Measurements from ENCODE around the gene PDE5A.
"Not testable (repeated sequence)": the region's sequence is repeated elsewhere in the genome, so short reads cannot be mapped to it uniquely, and the experiment has no call there.

PDE5A gene

DNA sequence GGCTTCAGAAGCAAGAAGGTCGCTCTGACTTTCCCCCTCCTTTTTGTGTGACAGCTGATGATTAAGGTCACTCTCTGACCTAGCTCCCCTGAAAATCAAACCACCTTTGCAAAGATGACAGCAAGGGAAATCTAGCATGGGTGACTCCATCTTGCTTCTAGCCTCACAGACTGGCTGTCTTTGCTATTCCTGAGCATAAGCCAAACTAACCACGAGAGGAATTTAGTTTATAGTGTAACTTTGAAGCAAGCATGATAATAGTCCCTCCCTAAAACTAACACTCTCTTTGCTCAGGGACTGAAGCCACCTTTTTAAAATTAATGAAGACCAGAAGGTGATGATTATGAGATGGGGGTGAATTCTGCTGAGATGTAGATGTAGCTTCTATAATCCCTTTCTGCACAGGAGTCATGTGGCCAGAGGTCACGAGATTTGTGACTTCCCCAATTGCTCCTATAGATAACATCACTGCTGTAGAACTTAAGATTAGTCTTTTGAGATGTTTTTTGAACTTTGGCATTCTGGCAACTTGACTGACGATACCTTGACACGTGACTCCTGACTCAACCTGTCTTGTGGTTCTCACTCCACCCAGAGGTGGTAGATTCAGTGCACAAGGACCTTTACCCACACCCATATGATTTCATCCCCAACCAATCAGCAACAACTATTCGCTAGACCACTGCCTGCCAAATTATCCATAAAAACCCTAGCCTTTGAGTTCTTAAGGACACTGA, 14.9 kb upstream of the PDE5A start:
- no peak for DNase-seq

DNA sequence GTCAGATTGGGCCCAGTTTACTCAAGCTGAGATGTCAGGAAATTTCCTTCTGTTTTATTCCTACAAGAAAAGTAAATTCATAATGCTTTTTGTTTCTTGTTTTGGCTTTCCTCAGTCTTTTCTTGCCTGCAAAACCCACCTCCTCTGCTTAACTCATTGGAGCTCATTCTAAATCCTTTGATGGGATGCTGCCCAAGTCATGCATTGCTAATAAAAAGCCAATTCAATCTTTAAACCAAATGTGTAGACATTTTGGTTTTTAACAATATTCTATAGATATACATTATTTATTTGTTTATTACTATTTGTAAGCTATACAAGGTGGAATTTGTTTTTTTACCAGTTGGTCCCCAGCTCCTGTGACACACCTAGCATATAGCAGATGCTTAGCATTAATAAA, 13.2 kb upstream of the PDE5A start:
- no peak for DNase-seq

DNA sequence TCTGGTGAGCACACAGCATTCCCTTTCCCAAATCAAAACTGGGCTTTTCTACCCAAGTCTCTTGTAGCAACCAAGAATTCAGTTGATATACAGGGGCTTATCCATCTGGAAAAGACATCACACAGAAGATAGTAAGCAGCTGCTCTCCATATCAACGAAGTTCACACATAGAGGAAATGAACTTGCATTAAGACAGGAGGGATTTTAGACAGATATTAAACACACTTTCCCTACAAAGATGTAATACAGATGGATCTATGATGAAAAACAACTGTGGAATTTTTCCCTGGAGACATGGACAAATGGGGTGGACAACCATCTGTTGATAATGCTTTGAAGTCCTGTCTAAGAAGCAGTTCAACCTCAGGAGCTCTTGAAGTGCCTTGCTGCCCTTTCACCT, 9.8 kb upstream of the PDE5A start:
- DNase-seq, result no peak

DNA sequence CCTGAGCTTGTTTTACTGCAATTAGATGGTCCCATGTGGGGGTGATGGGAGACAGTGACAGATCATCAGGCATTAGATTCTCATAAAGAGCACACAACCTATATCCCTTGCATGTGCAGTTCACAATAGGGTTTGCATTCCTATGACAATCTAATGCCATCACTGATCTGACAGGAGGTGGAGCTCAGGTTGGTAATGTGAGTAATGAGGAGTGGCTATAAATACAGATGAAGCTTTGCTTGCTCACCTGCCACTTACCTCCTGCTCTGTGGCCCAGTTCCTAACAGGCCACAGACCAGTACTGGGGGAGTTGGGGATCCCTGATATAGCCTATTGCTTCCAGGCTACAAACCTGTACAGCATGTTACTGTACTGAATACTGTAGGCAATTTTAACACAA, 8.2 kb upstream of the PDE5A start:
- not testable (repeated sequence) for DNase-seq

DNA sequence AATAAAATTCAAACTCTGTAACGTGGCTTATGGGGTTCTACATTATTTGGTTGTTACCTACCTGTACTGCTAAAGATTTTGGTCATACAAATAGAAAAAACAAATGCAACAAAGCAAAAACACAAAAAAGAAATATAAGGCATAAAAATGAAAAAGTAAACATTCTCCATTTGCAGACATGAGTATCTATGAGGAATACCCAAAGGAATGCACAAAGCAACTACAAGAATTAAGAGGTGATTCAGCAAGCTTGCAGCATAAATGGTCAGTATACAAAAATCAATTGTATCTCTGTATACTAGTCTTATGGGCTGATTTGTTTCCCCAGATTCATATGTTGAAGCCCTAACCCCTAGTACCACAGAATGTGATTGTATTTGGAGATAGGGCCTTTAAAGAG, 3.6 kb upstream of the PDE5A start:
- DNase-seq, result no peak

DNA sequence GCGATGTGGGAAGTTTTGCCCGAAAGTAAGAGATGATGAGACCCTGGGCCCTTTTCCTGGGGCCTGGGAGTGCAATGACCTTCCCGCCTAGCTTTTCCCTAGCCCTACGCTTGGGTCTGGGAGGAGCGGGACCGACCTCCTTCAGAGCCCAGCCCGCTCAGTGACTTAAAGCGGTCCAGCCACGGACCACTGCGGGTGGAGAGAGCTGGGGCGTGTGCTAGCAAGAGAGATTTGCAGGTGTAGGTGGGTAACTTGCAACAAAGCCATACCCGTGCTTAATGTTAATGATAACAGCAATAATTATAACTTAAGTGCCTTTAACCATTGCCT, 503 bp upstream of the PDE5A start:
- no peak for DNase-seq

DNA sequence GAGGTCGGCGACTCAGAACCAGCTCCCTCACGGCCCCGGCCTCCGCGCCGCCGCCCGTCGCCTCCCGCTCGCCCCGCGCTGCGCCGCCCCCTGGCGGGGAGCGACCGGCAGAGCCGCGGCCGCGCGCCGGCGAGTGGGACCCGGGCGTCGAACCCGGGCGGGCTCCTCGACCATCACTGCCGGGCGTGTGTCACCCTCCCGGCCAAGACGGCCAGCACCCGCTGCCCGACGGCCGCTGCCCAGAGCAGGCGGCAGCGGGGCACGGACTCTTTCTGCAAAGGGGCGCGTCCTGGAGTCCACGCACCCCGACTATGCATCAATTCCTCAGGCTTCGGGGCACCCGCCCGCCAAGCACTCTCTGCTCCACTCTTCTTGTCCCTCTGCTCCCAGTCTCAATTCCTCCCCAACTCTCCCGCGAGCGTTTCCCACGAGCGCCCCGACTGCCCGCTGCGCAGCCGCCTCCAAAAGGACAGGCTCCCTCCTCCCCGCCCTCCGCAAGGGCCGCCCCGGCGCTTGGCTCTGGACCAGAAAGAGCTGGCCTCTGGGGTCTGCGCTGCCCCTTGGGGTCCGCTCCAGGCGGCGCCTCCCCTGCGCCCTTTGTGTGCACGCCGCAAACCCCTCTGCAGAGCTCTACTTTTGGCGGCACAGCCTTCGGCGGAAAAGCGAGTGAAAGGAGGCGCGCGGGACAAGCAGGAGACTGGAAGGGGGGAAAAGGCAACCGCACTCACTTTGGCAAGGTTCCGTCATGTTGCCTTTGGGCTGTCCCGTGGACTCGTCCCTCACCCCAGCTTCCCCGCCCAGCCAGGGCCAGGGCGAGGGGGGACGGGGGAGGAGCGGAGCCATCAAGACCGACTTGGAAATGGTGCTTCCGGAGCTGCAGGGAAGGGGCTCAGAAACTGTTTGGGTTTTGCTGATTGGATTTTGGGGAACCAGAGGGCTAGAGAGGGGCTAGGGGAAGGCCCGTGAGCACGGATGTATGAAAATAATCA, 1.0 kb downstream of the PDE5A start:
- no peak for DNase-seq

DNA sequence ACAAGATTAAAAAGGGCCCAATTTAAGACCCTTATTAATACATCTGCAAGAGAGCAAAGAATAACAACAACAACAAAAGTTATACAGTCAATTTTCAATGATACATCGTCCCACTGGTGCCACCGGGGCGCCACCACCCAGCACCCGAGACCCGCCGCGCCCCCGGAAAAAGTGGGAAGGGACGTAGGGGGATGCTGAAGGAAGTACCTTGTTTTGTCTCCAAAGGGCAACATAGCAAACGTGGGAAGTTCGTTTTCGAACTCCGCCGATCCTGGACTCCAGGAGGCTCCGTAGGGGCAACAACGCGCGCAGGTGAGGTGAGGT, 1.7 kb downstream of the PDE5A start:
- no peak for DNase-seq

DNA sequence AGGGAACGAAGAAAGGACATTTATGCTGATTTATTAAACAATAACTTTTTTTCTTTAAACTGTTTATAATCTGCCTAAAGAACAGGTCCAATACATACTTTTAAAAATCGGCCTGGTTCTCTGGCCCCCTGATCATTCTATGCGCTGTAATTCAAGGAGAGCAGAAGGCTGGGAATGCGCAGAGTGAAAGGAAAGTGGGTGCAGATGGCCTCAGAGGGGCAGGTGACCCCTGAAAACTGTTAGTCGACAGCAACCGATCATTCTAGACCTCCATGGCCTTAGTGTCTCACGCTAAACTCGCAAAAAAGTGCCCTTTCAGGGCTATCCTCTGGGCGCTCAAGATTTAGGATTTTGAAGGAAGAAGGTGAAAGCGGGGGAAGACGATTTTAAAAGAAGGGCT, 2.2 kb downstream of the PDE5A start:
- no peak for DNase-seq

DNA sequence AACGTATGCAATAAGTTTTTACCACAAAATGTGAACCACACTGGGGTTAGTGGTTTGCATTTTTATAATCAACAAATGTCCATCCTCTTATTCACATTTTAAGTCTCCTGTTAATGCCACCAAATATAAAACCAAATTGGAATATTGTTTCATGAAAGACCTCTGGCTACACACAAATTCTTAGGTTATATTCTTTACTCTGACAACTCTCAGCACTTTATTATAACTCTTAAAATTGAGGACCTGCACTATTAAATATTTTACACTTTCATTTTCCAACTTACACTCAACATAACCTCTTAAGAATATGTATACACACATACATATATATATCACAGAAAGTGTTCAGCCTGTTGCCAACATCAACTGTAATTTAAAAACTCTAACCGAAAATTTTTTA, 2.8 kb downstream of the PDE5A start:
- DNase-seq, result no peak

DNA sequence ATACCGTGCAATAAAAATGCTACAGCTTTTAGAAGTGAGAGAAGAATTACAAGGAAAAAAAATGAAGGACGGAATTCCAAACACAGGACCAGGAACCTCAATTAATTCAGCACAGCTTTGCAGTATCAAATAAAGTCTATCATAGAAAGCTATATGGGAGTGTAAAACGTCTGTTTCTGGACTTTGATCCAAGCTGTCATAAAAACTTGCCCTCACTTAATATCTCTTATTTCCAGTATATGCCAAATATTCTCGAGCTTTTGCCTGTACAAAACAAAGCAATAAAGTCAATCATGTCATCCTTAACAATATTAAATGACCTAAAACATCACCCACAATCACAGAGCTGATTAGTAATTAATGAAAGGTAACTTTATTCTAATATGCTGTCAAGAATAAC, 4.2 kb downstream of the PDE5A start:
- no peak for DNase-seq

DNA sequence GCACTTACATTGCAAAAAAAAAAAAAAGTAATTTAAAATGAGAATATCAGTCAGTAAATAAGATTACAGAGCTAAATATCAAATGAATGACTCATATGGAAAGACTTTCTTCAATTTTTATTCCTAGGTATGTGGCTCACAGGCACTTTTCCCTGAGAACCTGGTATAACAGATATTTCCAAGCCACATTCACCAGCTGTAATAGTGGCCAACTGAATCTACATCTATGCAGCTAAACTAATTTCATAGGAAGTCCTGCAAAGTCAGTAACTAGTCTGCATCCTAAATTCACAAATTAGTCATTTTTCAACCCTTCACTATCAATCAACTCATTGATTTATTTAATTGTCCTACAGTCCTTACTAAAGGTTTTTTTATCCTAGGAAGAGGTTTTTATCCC, 5.6 kb downstream of the PDE5A start:
- DNase-seq, result no peak

DNA sequence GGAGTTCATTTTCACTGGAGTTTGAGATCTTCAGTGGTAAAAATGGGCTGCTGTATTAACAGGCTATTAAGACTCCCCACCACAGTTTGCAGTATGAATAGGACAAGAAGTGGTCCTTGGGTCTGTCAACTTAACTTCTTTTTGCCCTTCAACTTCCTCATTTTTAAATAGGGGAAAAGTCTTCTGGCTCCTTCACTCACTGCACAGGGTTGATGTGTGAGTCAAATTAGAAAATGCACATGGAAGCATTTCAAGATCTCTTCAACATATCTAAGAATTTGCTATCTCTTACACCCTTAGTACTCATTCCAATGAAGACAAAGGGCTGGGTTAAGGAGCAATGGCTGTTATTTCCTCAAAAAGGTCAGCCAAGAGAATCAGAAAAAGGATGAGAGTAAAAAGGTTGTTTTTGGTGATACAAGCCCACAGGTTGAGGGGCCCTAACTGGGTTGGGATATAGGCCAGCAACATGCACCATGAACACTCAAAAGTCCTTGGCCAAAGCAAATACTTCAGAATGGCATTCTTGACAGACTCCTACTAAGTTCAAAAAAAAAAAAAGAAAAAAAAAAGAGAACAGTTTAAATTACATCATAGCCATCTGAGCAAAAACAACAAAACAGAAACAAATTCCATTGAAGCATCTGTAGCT, 13.4 kb downstream of the PDE5A start:
- no peak for DNase-seq

DNA sequence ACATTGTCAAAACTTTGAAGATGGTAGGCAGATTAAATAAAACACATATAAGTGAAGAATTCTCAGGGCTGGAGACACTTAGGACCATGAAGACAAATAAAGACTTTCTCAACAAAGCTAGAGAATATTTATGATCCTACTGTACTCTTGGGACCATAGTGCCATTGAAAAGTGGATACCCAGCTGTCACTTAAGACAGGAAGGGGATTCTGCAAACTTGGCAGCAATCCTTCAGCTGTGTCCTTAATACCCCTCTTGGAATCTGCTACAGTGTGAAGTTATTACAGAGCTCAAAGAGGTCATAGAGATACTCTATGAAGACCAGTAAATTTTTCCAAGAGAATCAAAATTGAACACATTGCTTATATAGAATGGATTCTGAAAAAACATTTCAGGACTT, 24.3 kb downstream of the PDE5A start:
- DNase-seq, result no peak

DNA sequence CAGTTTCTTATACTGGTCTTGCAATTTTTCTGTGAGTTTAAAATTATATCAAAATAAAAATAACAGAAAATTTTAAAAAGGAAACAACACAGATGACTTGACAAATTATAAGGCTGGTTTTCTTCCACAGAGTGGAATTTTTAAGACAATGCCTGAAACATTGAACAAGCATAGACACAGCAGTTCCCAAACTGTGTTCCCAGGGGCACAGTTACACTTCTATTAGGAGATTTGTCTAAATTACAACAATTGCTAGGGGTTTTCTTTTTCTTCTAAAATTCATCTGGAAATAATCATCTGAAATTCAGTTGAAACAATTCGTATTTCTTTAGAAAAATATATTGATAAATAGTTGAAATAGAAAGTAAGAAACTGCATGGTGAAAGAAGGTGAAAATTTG, 26.2 kb downstream of the PDE5A start:
- no peak for DNase-seq

DNA sequence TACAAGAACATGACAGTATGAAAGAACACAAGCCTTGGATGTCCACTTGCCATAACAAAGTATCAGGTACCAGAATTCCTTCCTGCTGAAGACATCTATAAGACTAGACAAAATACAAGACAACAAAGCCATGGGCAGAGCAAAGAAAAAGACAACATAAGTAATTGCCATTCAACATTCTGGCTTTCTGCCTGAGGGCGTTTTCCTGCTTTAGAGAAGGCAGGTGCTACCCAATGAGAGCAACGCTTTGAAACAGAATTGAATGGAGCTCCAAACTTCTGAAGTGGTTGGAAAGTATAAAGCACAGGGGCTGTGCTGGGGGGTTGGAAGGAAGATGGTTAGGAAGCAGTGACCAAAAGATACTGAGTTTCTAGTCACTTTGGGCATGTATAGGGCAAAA, 30.1 kb downstream of the PDE5A start:
- DNase-seq, result no peak

DNA sequence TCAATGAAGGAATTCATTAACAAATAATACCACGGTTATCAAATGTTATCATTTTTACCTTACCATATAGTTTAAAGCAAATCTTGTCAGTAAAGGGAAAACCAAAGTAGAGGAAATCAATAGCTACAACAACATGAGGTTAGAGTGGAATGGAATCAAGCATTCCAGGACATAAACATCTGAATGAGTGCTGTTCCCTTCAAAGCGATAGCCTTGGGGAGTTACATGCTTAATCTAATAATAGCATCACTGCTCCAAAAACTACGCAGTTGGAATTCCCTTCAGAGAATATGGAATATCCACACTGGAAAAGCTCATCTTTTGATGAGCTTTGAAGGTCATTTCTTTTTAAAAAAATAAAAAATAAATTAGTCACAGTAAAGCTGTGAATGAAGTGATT, 31.2 kb downstream of the PDE5A start:
- no peak for DNase-seq

DNA sequence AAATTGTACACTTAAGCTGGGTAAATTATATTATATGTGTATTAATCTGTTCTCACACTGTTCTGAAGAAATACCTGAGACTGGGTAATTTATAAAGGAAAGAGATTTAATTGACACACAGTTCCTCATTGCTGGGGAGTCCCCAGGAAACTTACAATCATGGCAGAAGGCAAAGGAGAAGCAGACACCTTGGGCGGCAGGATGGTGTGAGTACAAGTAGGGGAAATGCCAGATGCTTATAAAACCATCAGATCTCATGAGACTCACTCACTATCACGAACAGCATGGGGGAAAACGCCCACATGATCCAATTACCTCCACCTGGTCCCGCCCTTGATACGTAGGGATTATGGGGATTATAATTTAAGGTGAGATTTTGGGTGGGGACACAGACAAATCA, 34.9 kb downstream of the PDE5A start:
- no peak for DNase-seq

DNA sequence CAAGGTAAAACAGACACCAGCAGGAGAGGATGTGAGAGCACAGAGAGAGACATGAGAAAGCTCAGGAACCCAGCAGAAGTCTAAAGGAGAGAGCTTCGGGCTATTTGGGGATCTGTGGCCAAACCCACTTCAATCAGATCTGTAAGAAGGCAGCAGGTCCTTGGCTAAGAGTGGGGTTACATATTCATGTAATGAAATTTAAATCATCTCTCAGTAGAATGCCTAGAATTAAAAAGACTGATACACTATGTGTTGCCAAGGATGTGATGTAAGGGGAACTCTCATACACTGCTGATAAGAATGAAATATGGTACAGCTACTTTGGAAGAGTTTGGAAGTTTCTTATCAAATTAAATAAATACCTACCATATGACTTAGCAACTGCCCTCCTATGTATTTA, 35.8 kb downstream of the PDE5A start:
- no peak for DNase-seq

DNA sequence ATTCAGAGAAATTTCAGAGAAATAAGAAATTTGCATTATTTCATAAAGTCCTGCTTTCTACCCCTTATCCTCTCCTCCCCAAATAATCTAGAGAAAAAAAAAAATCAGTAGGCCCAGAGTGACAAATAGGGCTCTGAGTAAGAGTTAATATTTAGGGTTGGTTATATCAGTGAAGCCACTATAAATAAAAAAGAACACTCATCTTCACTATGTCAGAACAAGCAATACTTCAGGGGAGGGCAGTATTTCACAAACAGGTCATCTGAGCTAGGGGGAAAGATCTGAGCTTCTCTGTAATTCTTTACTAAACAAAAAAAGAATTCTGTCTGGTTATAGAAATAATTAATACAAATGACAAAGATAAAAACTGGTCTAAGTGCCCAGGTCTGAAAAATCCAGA, 39.4 kb downstream of the PDE5A start:
- no peak for DNase-seq

DNA sequence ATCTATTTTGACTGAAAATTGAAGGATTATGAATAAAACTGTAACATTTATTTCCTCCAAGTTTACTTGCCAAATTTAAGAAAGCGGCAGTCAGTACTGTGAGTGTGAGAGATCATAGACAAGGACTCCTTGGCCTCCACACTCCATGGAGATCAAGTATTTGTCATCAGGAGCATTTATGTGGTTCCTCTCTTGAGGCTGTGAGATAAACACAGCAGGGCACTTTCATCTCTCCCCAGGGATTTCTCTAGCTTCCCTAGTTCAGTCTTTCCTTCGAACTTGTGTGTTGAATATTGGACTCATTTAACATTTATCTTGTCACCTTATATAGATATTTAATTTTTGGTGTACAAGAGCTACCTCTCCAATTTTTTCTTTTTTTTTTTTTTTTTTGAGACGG, 40.8 kb downstream of the PDE5A start:
- no peak for DNase-seq

DNA sequence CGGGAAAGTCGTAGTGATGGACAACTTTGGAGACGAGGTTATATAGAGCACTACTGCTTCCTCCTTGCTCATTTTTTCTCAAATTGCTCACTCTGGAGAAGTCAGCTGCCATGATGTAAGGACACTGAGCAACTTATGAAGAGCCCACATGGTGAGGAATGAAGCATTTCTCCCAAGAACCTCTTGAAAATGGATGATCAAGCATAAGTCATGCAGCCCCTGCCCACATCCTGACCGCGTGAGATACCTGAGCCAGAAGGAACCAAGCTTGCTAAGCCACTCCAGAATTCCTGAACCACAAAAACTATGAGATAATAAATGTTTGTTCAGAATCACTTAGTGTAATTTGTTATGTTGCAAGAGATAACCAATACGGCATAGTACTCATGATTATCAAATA, 42.8 kb downstream of the PDE5A start:
- DNase-seq, result no peak

DNA sequence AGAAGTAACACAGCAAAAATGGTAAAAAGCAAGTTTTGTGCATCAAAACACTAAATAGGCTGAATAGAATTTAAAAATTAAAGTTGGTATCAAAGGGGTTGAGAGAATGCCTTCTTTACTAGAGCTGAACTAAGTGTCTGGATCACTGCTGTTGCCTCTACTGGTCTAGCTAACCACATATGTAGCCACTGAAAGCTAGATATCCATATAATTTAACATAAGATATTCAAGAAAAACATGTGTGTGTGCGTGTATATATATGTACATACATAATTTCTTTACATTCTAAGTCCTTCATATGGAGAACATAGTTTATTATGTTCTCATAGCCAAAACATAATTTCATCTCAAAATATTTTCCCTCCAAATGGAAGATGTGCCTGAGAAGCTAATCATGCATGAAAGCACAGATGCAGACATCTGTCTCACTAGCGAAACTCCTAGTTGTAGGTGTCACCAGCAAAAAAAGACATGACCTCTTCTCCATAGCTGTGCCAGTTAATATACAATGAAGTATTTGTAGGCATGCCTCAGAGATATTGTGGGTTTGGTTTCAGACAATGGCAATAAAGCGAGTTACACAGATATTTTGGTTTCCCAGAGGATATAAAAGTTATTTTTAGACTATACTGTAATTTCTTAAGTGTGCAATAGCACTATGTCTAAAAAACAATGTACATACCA, 47.3 kb downstream of the PDE5A start:
- DNase-seq, result no peak

DNA sequence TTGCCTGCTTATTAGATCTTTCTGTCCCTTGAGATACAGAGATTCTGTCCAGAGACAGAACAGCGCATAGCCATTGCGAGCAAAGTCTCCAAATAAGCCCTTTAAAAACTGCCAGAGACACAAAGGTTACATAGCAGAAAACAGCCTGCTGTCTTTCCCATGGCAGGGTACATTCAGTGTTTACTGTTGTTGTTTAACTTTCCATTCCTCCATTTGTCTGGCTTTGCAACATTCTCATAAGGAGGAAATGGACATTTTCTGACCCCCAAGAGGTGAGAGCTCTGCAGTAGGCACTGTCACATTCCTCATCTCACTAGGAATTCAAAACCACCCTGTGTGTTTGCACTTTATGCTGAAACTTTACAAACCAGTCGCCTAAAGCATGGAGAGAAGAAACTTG, 48.3 kb downstream of the PDE5A start:
- no peak for DNase-seq
